Measurements from ENCODE around the gene PSMD12.

Gene PSMD12

GRCh38 chr17:67403065-67403464, 36.7 kb upstream of the PSMD12 start:
- Histone ChIP-seq H3K27ac (ENCODE audit: low read depth, low read length) (peak overlapping the region; percentile 84), H3K79me2 (ENCODE audit: control insufficient read depth, low read length) (peaks cover 39% of the 10 kb centered on the region), H3K27me3 (ENCODE audit: control insufficient read depth, low read length) (no peaks in the 10 kb centered on the region), H3K4me1 (ENCODE audit: control insufficient read depth, low read length) (peaks cover 82% of the 10 kb centered on the region), H3K9me2 (replicated peaks; ENCODE audit: control insufficient read depth, low read length) (no peaks in the 10 kb centered on the region), H3K4me2 (ENCODE audit: low read length) (peak overlapping the region; percentile 81), H4K20me1 (ENCODE audit: control insufficient read depth, insufficient read depth, low read depth, low read length) (no peaks in the 10 kb centered on the region), H3F3A (ENCODE audit: control insufficient read depth, insufficient read depth) (peaks cover 22% of the 10 kb centered on the region), H3K9me3 (ENCODE audit: control insufficient read depth, insufficient read depth, low read length) (no peaks in the 10 kb centered on the region), H3K36me3 (ENCODE audit: control insufficient read depth, low read length) (no peaks in the 10 kb centered on the region), H3K4me3 (ENCODE audit: low read length) (peak overlapping the region; percentile 69)
- no peak for TF ChIP-seq CTCF (IDR thresholded peaks at IDR 0.05; ENCODE audit: low read depth, low read length, poor library complexity, severe bottlenecking)
- TF ChIP-seq EZH2phosphoT487 (IDR thresholded peaks at IDR 0.05; ENCODE audit: borderline replicate concordance, low read length) = no peak

- Histone ChIP-seq H3K27me3 (ENCODE audit: control insufficient read depth, low read length) (no peaks in the 10 kb centered on the region), H3K9me2 (replicated peaks; ENCODE audit: control insufficient read depth, low read length) (no peaks in the 10 kb centered on the region), H3K36me3 (ENCODE audit: control insufficient read depth, low read length) (no peaks in the 10 kb centered on the region), H3K79me2 (ENCODE audit: control insufficient read depth, low read length) (peaks cover 42% of the 10 kb centered on the region), H3K4me2 (ENCODE audit: low read length) (peak overlapping the region; percentile 81), H3K9me3 (ENCODE audit: control insufficient read depth, insufficient read depth, low read length) (no peaks in the 10 kb centered on the region), H3K4me1 (ENCODE audit: control insufficient read depth, low read length) (peaks cover 73% of the 10 kb centered on the region), H3F3A (ENCODE audit: control insufficient read depth, insufficient read depth) (peaks cover 22% of the 10 kb centered on the region), H4K20me1 (ENCODE audit: control insufficient read depth, insufficient read depth, low read depth, low read length) (no peaks in the 10 kb centered on the region), H3K27ac (ENCODE audit: low read depth, low read length) (peak overlapping the region; percentile 84), H3K4me3 (ENCODE audit: low read length) (peak overlapping the region; percentile 69)
- TF ChIP-seq CTCF (IDR thresholded peaks at IDR 0.05; ENCODE audit: low read depth, low read length, poor library complexity, severe bottlenecking) = no peak
- TF ChIP-seq EZH2phosphoT487 (IDR thresholded peaks at IDR 0.05; ENCODE audit: borderline replicate concordance, low read length) = no peak
Observed at GRCh38 chr17:67401598-67402504, 35.5 kb upstream of the PSMD12 start.

GRCh38 chr17:67401106-67401505, 34.7 kb upstream of the PSMD12 start:
- Histone ChIP-seq H3K79me2 (ENCODE audit: control insufficient read depth, low read length) (peaks cover 40% of the 10 kb centered on the region), H3K9me3 (ENCODE audit: control insufficient read depth, insufficient read depth, low read length) (no peaks in the 10 kb centered on the region), H3K4me2 (ENCODE audit: low read length) (peak overlapping the region; percentile 81), H3K9me2 (replicated peaks; ENCODE audit: control insufficient read depth, low read length) (no peaks in the 10 kb centered on the region), H3K27me3 (ENCODE audit: control insufficient read depth, low read length) (no peaks in the 10 kb centered on the region), H3K36me3 (ENCODE audit: control insufficient read depth, low read length) (no peaks in the 10 kb centered on the region), H3K27ac (ENCODE audit: low read depth, low read length) (peak overlapping the region; percentile 84), H4K20me1 (ENCODE audit: control insufficient read depth, insufficient read depth, low read depth, low read length) (no peaks in the 10 kb centered on the region), H3K4me1 (ENCODE audit: control insufficient read depth, low read length) (peaks cover 67% of the 10 kb centered on the region), H3F3A (ENCODE audit: control insufficient read depth, insufficient read depth) (peaks cover 22% of the 10 kb centered on the region), H3K4me3 (ENCODE audit: low read length) (peak overlapping the region; percentile 69)
- TF ChIP-seq CTCF (IDR thresholded peaks at IDR 0.05; ENCODE audit: low read depth, low read length, poor library complexity, severe bottlenecking) = no peak
- TF ChIP-seq EZH2phosphoT487 (IDR thresholded peaks at IDR 0.05; ENCODE audit: borderline replicate concordance, low read length) = no peak
